ENCODE data around the gene GPLD1. TPM values are rescaled to one million over a fixed set of nuclear protein-coding genes. Genes with fewer than 3 reads are reported as not detected.

Gene GPLD1
- total RNA-seq, 1 donor from 2014 or later = 0.18 TPM

DNA sequence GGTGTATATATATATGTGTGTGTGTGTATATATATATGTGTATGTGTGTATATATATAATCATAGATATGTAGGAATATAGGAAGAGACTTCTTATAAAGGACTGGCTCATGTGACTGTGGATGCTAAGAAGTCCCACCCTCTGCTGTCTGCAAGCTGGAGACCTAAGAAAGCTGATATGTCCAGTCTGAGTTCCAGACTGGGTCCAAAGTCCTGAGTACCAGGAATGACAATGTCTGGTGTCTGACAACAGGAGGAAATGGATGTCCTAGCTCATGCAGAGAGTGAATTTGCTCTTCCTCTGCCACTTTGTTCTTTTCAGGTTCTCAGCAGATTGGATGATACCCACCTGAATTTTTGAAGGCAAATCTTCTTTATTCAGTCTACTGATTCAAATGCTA, 12.5 kb upstream of the GPLD1 start:
- DNase-seq (ENCODE audit: extremely low read depth, low read depth, low spot score) = no peak

DNA sequence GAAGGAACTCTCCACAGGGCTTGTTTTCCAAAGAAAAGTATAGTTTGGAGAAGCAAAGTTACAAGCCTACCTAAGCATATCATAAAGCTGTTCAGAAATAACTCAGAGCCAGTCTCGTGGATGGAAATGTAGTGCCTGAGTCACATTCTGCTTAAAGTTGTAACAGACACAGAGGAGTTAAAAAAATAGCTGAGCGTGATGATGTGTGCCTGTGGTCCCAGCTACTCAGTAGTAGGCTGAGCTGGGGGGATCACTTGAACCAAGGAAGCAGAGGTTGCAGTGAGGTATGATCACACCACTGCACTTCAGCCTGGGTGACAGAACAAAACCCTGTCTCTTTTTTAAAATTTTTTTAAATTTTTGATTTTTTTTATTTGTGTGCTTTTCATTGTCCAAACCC, 12.0 kb upstream of the GPLD1 start:
- no peak for DNase-seq (ENCODE audit: extremely low read depth, low read depth, low spot score)

DNA sequence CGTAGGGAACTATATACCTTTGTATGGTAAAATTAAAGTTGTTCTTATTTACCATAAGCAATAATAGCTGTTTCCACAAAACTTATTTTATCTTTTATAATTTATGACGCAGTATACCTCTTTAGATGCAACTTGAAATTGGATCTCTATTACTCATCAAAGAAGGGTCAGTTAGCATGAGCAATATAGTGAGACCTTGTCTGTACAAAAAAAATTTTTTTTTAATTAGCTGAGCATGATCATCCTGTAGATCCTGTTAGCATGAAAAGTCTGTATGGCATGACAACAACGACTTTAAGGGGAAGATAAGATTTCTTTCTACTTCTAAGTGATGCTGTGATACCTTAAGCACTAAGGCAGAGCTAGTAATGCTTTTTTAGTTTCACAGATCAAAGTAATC, 11.3 kb upstream of the GPLD1 start:
- no peak for DNase-seq (ENCODE audit: extremely low read depth, low read depth, low spot score)

DNA sequence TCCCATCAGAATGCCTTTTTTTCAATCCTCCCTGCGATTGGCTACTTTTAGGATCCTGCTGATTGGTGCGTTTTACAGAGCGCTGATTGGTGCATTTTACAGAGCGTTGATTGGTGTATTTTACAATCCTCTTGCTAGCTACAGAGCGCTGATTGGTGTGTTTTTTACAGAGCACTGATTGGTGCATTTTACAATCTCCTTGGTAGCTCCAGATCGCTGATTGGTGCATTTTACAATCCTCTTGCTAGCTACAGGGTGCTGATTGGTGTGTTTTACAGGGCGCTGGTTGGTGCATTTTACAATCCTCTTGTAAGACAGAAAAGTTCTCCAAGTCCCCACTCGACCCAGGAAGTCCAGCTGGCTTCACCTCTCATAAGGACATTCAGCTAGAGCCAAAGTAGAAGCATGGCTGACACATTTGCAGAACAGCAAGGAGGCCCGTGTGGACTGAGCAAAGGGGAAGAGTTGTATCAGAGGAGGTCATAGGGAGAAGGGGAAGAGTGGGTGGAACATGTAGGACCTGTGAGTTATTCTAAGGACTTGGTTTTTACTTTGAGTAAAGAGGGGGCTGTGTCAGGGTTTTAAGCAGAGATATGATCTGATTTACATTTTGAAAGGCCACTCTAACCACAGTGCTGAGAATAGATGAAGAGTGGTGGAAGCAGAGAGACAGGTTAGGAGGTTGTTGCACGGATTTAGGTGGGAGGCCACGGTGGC, 8.0 kb upstream of the GPLD1 start:
- DNase-seq (ENCODE audit: extremely low read depth, low read depth, low spot score) = no peak

DNA sequence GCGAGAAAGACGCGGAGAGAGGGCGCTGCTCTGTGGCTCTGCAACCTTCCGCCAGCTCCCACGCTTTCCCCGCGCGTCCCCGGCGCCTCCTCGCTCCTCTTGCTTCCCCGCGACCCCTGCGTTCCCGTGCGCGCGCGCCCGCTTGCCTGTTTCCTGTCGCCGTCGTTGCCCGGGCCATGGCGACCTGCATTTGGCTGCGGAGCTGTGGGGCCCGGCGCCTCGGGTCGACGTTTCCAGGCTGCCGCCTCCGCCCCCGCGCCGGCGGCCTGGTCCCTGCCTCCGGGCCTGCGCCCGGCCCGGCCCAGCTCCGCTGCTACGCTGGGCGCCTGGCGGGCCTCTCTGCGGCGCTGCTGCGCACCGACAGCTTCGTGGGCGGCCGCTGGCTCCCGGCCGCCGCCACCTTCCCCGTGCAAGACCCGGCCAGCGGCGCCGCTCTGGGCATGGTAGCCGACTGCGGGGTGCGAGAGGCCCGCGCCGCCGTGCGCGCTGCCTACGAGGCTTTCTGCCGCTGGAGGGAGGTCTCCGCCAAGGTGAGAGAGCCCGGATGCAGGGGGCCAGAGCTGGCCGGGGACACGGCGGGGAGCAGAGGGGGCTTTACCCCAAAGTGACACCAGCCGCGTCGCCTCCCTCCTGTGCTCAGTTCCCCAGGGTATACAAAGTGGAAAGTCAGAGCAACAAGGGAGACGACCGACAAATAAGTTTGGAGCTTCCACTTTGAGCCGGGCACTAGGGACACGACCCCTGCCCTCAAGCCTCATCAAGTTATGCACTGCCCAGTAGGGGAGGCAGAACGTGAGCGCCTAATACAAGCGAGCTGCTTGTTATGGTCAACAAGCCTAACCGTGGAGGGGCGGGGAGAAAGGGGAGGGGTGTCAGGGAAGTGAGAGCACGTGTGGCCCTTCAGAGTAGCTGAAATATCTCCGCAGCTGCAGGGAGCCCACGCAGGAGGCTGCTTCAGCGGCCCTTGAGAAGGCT, 5.7 kb upstream of the GPLD1 start, which contains the start of gene ALDH5A1:
TSS of gene ALDH5A1 (plus strand) at position 149 of the 975 bp plus-strand sequence. CDS start at position 177, 28 bp downstream.
- DNase-seq (ENCODE audit: extremely low read depth, low read depth, low spot score) = no peak

DNA sequence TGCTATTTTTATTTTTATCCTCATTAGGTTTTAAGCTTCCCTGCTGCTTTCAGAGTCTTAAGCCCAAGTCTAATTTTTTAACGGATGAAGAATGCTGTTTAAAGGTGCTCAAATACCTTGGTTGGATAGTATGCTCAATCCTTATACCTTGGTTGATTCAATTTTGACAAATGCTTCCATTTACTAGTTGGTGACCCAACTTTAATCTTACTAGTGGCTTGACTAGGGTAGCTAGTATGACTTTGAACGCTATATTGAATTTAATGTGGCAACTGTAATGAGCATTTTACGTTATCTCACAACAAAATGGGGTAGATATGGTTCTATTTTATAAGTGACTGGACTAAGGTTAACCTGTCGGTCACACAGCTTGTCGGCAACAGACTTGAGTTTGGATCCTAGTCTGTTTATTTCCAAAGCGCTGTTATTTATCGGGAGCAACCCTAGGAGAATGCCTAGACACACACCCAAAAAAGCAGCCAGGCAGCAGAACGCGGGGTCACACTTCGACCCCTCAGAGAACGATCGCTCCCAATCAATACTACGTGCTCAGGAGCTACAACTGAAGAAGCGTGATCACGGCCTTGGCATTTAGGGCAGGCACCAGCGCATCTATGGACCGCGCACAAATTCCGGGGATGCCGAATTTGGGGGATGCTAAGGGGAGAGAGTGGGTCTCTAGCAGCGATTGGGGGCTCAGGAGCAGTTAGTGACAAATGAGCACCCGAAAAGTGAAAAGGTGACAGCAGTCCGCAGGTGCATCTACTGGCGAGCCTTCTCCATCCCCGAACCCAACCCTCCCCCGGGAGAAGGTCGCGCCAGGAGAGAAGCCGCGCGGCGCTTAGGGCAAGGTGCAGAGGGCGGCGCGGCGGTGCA, 4.8 kb upstream of the GPLD1 start:
- no peak for DNase-seq (ENCODE audit: extremely low read depth, low read depth, low spot score)

DNA sequence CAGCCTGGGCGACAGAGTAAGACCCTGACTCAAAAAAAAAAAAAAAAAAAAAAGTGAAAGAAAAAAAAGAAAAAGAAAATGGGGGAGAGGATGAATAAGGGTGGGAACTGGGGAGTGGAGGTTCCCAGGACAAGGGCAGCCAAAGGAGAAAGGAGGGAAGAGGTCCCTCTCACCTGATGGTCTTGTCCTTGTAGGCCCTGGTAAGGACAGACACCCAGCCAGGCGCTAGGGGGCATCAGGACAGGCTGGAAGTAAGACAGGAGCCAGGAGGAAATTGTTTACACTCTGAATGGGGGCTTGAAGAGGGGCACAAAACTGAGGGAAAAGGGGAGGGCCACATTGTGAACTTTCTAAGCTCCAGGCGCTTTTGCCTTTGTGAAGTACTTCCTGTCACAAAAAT, 3.1 kb upstream of the GPLD1 start:
- DNase-seq (ENCODE audit: extremely low read depth, low read depth, low spot score) = no peak

DNA sequence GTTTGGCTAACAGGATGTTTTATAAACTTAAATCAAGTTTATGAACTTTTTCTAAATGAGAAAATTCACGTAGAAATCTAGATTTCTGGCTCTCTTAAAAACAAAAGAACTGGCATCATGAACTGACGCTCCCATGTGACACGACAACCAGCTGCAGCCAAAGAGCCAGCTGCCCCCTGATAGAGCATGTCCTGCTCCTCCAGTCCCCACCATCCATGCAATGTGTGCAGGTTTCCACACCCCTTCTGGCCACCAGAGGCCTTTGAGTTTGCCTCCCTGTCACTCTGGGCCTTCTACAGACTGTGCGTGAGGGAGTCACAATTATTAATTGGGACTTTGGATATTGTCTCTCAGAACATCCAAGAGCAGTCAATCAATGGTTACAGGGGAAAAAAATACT, 1.6 kb upstream of the GPLD1 start:
- DNase-seq (ENCODE audit: extremely low read depth, low read depth, low spot score) = no peak

DNA sequence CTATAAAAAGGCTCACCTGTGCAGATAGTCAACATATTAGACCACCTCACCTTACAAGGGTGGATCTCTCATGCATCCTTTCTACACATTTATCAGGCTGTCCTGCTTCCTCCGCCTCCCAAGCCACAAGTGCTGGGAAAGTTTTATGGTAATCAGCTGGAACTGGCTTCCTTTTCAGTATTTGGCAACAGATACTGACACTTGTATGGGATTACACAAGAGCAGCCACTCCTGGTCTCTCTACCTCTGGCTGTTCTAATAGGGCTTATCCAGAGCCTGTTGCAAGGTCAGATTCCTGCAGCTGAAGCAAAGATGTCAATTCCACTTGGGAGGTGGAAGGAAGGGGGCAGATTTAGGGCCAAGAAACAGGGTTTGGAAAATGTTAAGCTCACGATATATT, 503 bp upstream of the GPLD1 start:
- DNase-seq (ENCODE audit: extremely low read depth, low read depth, low spot score) = no peak

DNA sequence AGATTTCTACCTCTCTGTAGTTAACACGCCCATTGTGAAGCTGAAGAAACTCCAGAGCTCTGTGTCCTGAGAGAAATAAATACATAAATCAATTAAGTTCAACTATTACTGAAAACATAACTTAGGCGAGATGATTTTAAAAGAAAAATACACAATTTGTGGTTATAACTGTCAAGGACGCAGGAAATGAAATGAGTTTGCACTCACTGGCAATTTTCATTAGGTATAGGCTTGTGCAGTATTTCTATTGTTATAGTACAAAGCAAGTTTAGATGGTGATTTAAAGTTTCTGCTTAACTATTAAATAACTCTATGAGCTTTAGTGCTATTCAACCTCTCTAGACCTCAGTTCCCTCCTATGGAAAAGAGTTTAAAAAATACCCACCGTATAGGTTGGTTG, 3.3 kb downstream of the GPLD1 start:
- DNase-seq (ENCODE audit: extremely low read depth, low read depth, low spot score) = no peak

DNA sequence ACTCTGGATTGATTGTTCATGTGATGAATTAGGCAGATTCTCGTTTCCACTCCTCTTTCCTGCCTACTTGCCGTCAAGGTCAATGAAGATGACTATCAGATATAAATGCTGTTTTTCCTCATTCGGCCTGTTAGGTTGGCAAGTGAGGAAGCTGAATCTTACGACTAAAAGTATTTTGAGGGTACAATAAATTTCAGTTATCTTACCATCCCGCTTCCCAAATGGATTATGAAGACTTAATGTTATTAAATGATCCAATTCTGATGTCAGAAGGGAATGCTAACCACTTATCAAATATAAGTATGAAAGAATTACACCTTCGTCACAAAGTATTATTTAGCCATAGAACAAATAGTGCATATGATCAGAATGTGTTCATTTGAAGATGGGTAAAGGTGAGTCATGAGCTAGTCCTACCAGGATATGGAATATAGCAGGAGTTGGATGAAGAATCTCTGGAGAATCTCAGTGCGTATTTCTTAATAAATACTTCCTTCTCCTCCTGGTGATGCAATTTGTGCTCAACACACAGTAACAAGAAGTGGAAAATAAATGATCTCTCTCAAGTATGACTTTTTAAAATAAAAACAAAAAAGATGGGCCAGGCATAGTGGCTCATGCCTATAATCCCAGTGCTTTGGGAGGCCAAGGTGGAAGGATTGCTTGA, 4.6 kb downstream of the GPLD1 start:
- no peak for DNase-seq (ENCODE audit: extremely low read depth, low read depth, low spot score)

DNA sequence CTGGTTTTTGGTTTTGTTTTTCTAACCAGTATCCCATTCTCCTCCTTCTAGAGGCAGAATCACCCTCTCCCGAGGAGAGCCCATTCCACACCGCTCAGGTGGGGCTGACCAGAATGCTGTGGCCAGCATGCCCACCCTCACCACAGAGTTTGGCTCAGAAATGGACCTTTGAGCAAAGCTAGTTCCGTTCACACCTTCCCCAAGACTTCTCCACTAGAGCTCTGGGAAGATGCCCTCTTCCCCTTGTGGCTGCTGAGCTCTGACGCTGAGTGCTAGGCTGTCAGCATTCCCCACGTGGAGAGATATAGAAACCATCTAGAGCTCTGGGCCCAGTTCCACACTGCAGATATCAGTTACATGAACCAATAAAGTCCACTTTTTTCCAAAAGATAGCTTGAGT, 7.9 kb downstream of the GPLD1 start:
- DNase-seq (ENCODE audit: extremely low read depth, low read depth, low spot score) = no peak

DNA sequence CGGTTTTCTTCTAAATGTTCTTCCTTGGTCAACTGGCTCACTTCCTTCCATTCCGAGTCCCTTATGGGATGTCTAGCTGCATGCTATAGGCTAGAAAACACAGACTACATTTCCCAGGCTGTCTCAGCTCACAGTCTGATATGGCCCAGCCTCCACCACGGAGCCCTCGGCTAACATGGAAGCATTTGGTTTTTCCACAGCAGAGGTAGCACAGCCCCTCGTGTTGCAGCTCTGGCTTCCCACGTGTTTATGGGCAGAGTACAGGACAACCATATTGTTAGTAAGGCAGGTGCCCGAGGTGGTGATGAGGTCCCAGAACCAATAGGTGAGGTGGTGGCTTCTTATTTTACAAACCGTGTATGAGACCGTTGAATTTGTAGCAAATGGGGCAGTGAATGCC, 8.7 kb downstream of the GPLD1 start:
- no peak for DNase-seq (ENCODE audit: extremely low read depth, low read depth, low spot score)

DNA sequence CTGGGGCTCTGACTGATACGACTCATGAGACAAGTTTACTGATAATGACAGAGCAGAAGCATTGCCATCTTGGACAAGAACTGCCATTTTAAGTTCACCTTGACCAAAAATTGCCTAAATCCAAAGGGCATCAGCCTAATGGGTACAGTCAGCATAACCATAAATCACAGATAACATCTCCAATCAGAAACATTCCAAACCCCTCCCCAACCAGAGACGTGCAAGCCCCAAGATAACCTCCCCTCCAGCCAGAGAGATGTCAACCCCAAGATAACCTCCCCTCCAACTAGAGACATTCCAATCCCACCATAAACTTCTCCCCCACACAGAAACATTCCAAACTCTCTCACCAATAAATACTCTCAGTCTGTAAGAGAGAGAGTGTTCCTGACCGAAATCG, 10.5 kb downstream of the GPLD1 start:
- no peak for DNase-seq (ENCODE audit: extremely low read depth, low read depth, low spot score)

DNA sequence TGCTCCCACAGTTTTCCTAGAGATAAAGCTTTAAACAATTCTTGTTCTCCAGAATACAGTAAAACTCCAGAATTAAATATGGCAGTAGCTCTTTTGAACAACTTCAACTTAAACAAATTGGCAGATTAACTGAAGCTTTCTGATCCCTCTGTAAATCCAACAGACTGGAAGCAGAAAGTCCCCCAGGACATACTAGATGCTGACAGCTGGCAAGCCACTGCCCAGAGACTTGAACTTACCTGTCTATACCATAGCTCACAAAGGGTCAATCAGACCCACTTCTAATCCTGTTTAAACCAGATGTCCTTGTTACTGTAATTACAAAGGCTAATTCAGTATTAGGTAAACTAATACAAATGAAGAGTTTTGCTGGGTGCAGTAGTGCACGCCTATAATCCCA, 12.3 kb downstream of the GPLD1 start:
- no peak for DNase-seq (ENCODE audit: extremely low read depth, low read depth, low spot score)

DNA sequence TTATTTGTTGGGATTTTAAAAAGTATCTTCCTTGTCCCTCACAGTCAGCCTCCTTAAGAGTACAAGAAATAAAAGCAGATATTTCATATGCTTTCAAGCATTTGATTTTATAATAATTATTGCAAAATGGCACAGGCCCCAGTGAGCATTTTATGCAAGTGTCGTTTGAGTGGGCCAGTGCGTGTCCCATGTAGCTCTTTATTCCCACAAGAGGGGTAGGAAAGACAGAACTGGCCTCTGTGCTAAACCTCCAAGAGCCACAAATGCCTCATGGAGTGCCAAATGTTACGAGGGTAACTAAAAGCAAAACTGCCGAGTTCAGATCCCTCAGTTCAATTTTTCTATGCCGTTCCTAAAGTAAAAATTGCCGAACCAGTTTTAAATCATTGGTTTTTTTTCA, 12.7 kb downstream of the GPLD1 start:
- DNase-seq (ENCODE audit: extremely low read depth, low read depth, low spot score) = no peak

DNA sequence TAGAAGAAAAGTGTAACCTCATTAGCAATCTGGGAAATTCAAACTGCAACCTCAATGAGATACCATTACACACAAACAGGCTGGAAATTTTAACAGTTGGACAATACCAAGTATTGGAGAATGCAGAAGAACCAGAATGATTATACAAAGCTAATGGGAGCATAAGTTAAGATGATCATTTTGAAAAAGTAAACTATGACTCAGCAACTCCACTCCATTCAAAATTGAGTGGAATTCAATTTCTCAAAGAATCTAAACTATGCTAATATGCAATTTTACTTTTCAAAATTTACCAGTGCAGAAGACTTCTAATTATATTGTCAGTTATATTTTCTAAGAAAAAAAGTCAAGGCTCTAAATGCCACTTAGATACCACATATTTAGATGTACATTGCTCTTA, 17.2 kb downstream of the GPLD1 start:
- no peak for DNase-seq (ENCODE audit: extremely low read depth, low read depth, low spot score)

DNA sequence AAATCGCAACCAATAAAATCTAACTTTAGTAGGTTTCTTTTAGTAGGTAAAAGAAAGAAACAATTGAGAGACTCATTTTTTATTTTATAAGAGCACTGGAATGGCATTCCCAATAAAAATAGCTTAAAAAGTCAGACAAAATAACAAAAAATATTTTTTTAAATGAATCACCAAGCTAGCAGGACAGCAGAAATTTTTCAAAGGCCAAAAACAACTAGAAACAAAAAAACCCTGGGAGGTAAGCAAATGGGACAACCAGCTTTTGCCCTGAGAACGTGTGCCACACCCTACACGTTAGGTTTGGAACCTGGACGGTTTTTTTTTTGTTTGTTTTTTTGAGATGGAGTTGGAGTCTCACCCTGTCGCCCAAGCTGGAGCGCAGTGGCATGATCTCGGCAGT, 19.6 kb downstream of the GPLD1 start:
- no peak for DNase-seq (ENCODE audit: extremely low read depth, low read depth, low spot score)

DNA sequence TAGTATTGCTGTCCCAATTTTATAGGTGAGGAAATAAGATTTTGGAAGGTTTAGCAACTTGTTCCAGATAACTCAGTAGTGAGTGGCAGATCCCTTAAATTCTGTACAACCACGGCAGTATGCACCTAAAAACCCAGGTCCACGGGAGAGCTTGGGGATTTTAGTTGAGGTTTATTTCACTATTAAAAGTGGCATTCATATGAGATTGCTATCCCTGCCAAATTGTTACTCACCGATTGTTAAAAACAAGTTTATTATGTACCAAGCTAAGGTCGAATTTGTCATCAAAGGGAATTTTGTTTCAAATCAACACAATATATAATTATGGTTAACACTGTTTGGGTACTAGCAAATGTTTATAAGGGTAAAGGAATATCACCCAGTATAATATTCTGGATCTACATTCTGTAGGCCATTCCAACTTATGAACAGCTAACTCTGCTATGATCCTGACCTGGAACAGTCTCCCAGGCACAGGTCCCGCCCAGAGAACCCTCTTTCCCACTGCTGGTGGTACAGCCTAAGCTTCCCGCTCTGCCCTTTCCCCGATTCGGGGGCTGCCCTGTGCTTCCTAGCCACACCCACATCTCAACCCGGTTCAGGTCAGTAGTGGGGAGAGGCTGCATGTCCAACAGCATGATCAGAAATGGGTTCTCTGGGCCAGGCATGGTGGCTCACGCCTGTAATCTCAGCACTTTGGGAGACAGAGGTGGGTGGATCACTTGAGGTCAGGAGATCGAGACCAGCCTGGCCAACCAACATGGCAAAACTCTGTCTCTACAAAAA, 24.9 kb downstream of the GPLD1 start:
- DNase-seq (ENCODE audit: extremely low read depth, low read depth, low spot score) = no peak

DNA sequence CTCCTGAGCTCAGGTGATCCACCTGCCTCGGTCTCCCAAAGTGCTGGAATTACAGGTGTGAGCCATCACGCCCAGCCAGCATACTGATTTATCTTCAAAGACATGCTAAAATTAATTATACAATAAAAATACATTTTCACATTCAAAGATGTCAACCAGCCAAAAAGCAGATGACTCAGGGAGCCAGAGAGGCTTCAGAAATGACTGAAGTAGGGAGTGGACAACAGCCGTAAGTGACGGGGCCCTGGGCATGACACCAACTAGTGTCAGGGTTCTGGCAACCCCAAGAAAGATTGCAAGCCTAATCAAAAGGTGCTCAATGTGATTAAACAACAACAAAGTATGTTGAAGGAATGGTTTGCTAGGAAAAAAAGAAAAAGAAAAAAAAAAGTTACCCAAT, 28.4 kb downstream of the GPLD1 start:
- no peak for DNase-seq (ENCODE audit: extremely low read depth, low read depth, low spot score)

Measured in glomerular endothelial cell (primary cell).